HG03159 (cell line): ENCODE measurements around the gene CTBP2.

Experiments
- ATAC-seq: cut with Tn5 transposase; IDR thresholded peaks from one replicate; pipeline ENCODE4 v1.9.1; 2021; ENCODE audit warnings: mild to moderate bottlenecking, moderate library complexity; ENCODE audit not compliant: unreplicated experiment

The CTBP2 gene

GRCh38 chr10:125128397-125129075, 31.8 kb downstream of the CTBP2 start:
- ATAC-seq: no peak

- no peak for ATAC-seq
Observed at GRCh38 chr10:125127986-125128385, 32.4 kb downstream of the CTBP2 start.

GRCh38 chr10:125127110-125127509, 33.3 kb downstream of the CTBP2 start:
- no peak for ATAC-seq

GRCh38 chr10:125125951-125126735, 34.2 kb downstream of the CTBP2 start:
- ATAC-seq: no peak

GRCh38 chr10:125124907-125125306, 35.5 kb downstream of the CTBP2 start:
- ATAC-seq: no peak

DNA sequence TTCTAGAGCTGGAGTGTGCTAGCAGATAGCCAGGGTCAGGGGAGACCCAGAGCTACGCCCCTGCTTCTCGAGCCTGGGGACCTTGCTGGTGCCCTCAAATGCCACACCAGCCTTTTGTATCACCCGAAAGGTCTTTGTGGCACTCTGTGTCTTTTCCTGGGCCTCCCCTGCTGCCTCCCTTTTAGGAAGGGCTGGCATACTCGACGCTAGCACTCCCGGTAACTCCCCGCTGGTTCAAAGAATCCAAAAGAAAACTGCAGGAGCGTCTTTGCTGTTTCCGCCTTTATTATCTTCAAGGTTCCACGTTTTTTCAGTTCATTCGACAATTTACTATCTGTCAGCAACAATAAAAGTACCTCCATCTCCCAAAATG, 36.3 kb downstream of the CTBP2 start:
- no peak for ATAC-seq

DNA sequence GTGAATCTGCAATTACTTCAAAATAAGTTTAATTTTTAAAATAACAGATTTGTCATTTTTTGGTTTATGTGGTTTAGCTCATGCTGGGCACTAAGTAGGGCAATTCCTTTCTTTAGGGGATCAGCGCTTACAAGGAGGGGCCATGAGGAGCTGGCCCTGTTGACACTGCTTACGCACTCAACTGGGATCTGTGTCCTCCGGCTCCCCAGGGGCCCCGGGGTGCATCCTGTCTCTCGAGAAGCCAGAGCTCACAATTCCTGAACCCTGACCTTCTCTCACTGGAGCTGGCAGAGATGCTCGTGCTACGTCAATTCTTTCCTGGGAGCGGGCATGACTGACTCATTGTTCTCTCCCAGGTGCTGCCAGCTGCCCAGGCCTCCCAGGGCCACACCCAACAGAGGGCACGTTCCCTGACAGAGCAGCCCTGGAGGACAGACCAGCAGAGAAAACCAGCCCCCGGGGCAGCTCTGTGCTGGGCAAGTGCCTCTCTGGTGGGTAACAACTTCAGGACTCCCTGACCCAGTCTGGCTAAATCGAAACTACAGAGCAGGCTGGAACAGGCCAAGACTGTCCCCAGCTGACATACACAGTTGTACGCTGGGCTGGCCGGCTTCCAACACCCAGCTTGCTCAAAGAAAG, 36.8 kb downstream of the CTBP2 start:
- ATAC-seq: no peak

GRCh38 chr10:125122566-125122965, 37.8 kb downstream of the CTBP2 start:
- no peak for ATAC-seq

GRCh38 chr10:125121003-125121402, 39.4 kb downstream of the CTBP2 start:
- ATAC-seq: no peak

DNA sequence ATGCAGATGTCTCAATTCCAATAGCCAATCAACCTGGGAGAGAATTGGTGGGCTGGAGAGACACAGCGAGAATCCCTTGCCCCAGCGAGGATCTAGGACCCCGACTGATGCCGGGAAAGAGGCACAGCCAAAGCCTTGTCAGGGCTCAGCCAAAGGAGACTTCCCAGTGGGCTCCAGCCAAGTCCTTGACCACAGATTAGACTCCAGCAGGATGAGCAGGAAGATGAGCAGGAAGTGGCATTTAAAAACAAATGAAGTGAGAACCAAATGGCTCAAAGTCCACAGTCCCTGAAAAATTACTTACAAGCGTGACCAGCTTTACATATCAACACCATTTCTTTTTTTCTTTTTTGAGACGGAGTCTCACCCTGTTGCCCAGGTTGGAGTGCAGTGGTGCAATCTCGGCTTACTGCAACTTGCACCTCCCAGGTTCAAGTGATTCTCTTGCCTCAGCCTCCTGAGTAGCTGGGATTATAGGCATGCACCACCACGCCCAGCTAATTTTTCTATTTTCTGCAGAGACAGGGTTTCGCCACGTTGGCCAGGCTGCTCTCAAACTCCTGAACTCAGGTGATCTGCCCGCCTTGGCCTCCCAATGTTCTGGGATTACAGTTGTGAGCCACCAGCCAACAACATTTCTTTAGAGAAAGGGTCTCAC, 40.2 kb downstream of the CTBP2 start:
- no peak for ATAC-seq

GRCh38 chr10:125118701-125119100, 41.7 kb downstream of the CTBP2 start:
- ATAC-seq: no peak

DNA sequence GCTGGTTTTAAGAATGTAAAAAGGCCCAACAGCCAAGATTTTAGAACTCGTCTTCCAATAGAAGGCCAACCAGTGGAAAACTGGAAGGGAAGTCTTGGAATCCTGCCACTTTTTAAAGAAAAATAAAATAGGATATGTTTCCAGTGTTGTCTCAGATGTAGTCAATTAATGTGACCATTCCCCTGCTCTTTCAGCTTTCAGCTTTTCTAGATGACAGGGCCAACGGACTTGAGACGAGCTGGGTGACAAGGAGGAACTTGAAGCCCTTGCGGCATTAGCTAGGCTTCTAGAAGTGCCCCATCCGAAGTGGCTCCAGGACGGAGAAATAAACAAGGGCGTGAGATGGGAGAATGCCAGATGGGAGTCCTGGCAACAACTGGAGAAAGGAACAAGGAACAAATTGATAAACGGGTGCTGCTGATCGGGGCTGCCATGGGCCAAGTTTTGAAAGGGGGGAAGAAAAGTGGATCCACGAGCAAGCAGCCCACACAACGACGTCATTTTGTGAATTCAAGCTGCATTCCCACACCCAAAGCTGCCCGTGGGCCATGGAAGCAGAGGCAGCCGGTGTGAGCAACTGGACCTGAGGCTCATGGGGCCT, 42.3 kb downstream of the CTBP2 start:
- ATAC-seq: no peak

- ATAC-seq: no peak
Observed at GRCh38 chr10:125116652-125117310, 43.6 kb downstream of the CTBP2 start.

GRCh38 chr10:125116041-125116649, 44.2 kb downstream of the CTBP2 start:
- ATAC-seq: no peak

- no peak for ATAC-seq
Observed at GRCh38 chr10:125115409-125115808, 45.0 kb downstream of the CTBP2 start.

- ATAC-seq: no peak
Observed at GRCh38 chr10:125114761-125115391, 45.5 kb downstream of the CTBP2 start.

GRCh38 chr10:125113691-125114371, 46.5 kb downstream of the CTBP2 start:
- ATAC-seq: no peak

GRCh38 chr10:125112697-125113494, 47.5 kb downstream of the CTBP2 start:
- ATAC-seq: no peak
